Neural cell (in vitro differentiated cells): ENCODE measurements around the gene PDE4D. TPM values are rescaled to one million over a fixed set of nuclear protein-coding genes. Genes with fewer than 3 reads are reported as not detected.

Experiments used
- H2AFZ ChIP-seq: fragments of 200-600, 300-800 bp; sonication (generic), shearing (Covaris generic); 2 replicates; pipeline ENCODE4 v1.6.0; 2014; ENCODE audit warnings: low read depth, mild to moderate bottlenecking, antibody characterized with exemption, low read length, moderate library complexity
- H3F3A ChIP-seq: fragments of 200-600 bp; shearing (Covaris generic); 2 replicates; pipeline ENCODE4 v1.6.1; 2016; ENCODE audit warnings: mild to moderate bottlenecking, moderate library complexity, mixed read lengths, antibody characterized with exemption, low read length; ENCODE audit not compliant: insufficient read depth, poor library complexity, severe bottlenecking
- H3K27ac ChIP-seq: fragments of 200-600, 300-800 bp; sonication (generic), shearing (Covaris generic); 2 replicates; pipeline ENCODE4 v1.5.1; 2014; ENCODE audit warnings: mild to moderate bottlenecking, low read length, moderate library complexity
- H3K27me3 ChIP-seq: fragments of 300-800, 200-600 bp; sonication (generic), shearing (Covaris generic); 2 replicates; pipeline ENCODE4 v1.6.0; 2014; ENCODE audit warnings: mild to moderate bottlenecking, low read depth, low read length, moderate library complexity; ENCODE audit not compliant: insufficient read depth
- H3K36me3 ChIP-seq: fragments of 300-800, 200-600 bp; sonication (generic), shearing (Covaris generic); 2 replicates; pipeline ENCODE4 v1.5.1; 2014; ENCODE audit warnings: mild to moderate bottlenecking, antibody characterized with exemption, low read length, moderate library complexity; ENCODE audit not compliant: insufficient read depth
- H3K4me2 ChIP-seq: fragments of 300-800, 200-600 bp; sonication (generic), shearing (Covaris generic); 2 replicates; pipeline ENCODE4 v1.6.0; 2014; ENCODE audit warnings: mild to moderate bottlenecking, low read length
- H3K4me3 ChIP-seq: fragments of 300-800, 200-600 bp; sonication (generic), shearing (Covaris generic); 2 replicates; pipeline ENCODE4 v1.5.1; 2014; ENCODE audit warnings: mild to moderate bottlenecking, low read length, moderate library complexity
- H3K79me2 ChIP-seq: fragments of 200-600 bp; shearing (Covaris generic); replicated peaks from 2 replicates; pipeline ENCODE4 v1.6.0; 2014; ENCODE audit warnings: mild to moderate bottlenecking, low read length, moderate library complexity; ENCODE audit not compliant: insufficient read depth
- H3K9ac ChIP-seq: fragments of 300-800, 200-600 bp; sonication (generic), shearing (Covaris generic); 2 replicates; pipeline ENCODE4 v1.6.1; 2016; ENCODE audit warnings: mild to moderate bottlenecking, low read length, mixed read lengths
- H3K9me2 ChIP-seq: fragments of 200-600 bp; shearing (Covaris generic); 2 replicates; pipeline ENCODE4 v1.6.1; 2016; ENCODE audit warnings: mild to moderate bottlenecking, low read length, mixed read lengths; ENCODE audit not compliant: insufficient read depth
- H3K9me3 ChIP-seq: fragments of 200-600, 300-800 bp; sonication (generic), shearing (Covaris generic); 2 replicates; pipeline ENCODE4 v1.6.1; 2016; ENCODE audit warnings: mild to moderate bottlenecking, mixed run types, low read length, moderate library complexity, mixed read lengths
- H4K20me1 ChIP-seq: fragments of 200-600 bp; shearing (Covaris generic); 2 replicates; pipeline ENCODE4 v1.6.1; 2016; ENCODE audit warnings: mild to moderate bottlenecking, mixed run types; ENCODE audit not compliant: insufficient read depth
- EP300 ChIP-seq: fragments of 450-650 bp; conservative IDR thresholded peaks from 2 replicates; pipeline ENCODE4 v1.6.1; 2014; ENCODE audit warnings: antibody characterized with exemption, mild to moderate bottlenecking, moderate library complexity; ENCODE audit not compliant: poor library complexity, severe bottlenecking
- EZH2 ChIP-seq: fragments of 200-600, 300-800 bp; shearing (Covaris generic), sonication (generic); IDR thresholded peaks from 2 replicates; pipeline ENCODE4 v1.6.1; 2014; ENCODE audit warnings: antibody characterized with exemption, low read length, borderline replicate concordance, mild to moderate bottlenecking; ENCODE audit not compliant: insufficient read depth, poor library complexity, severe bottlenecking
- MXI1 ChIP-seq: fragments of 450-650 bp; conservative IDR thresholded peaks from 2 replicates; pipeline ENCODE4 v1.6.1; 2014; ENCODE audit warnings: antibody characterized with exemption, mild to moderate bottlenecking; ENCODE audit not compliant: poor library complexity, severe bottlenecking
- POLR2AphosphoS5 ChIP-seq: IDR thresholded peaks from 2 replicates; pipeline ENCODE4 v1.6.1; 2012
- RAD21 ChIP-seq: fragments of 450-650 bp; conservative IDR thresholded peaks from 2 replicates; pipeline ENCODE4 v1.6.1; 2014; ENCODE audit warnings: antibody characterized with exemption, mild to moderate bottlenecking, moderate library complexity
- SMC3 ChIP-seq: fragments of 450-650 bp; conservative IDR thresholded peaks from 2 replicates; pipeline ENCODE4 v1.6.1; 2014; ENCODE audit warnings: antibody characterized with exemption, mild to moderate bottlenecking, moderate library complexity; ENCODE audit not compliant: poor library complexity
- TAF1 ChIP-seq: IDR thresholded peaks from 2 replicates; pipeline ENCODE4 v1.6.1; 2012; ENCODE audit warnings: low read depth
- polyA plus RNA-seq: library from polyadenylated mRNA; depleted of rRNA; stranded (reverse); fragments of >200 nt; gene quantifications from 2 replicates; pipeline ENCODE4 v1.2.3, GENCODE V29; 2014
- TF ChIP-seq, protein P1 (sequence below): IDR thresholded peaks from 2 replicates; pipeline ENCODE4 v1.6.1; 2012; ENCODE audit warnings: borderline replicate concordance
- TF ChIP-seq, protein P2 (sequence below): fragments of 450-650 bp; IDR thresholded peaks from 2 replicates; pipeline ENCODE4 v1.5.1; 2014; ENCODE audit warnings: antibody characterized with exemption, mild to moderate bottlenecking, moderate library complexity; ENCODE audit not compliant: poor library complexity, severe bottlenecking

The PDE4D gene
- polyA plus RNA-seq, 1 donor from 2014 or later, result 42.8 TPM

DNA sequence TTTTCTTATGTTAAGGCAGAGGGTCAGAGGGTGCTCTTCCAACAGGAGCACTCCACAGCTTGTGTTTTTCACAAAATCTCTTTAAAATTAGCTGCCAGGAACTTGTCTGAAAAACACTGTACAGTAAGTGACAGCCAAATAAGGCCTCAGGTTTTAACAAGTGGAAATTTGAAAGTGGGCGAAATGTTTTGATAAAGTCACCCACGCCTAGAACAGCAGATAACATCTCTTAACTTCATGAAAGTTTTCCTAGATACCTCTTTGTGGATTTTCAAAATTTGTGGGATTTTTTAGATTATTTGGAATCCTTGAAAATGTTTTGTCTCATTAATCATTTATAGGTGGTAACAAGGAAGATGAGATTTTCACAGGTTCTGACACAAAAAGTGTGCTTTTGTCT lies 121.3 kb downstream of the PDE4D start:
- Histone ChIP-seq H3K4me3 (no peak overlapping the region), H3K27me3 (peaks cover 18% of the 10 kb centered on the region), H3K9me3 (no peaks in the 10 kb centered on the region), H3F3A (no peaks in the 10 kb centered on the region), H3K36me3 (no peaks in the 10 kb centered on the region), H3K27ac (no peak overlapping the region), H3K79me2 (no peaks in the 10 kb centered on the region), H3K9me2 (no peaks in the 10 kb centered on the region), H3K9ac (no peak overlapping the region), H2AFZ (no peak overlapping the region), H3K4me2 (no peak overlapping the region), H4K20me1 (no peaks in the 10 kb centered on the region)
- TF ChIP-seq SMC3, result no peak
- no peak for TF ChIP-seq RAD21
- TF ChIP-seq, protein P1, sequence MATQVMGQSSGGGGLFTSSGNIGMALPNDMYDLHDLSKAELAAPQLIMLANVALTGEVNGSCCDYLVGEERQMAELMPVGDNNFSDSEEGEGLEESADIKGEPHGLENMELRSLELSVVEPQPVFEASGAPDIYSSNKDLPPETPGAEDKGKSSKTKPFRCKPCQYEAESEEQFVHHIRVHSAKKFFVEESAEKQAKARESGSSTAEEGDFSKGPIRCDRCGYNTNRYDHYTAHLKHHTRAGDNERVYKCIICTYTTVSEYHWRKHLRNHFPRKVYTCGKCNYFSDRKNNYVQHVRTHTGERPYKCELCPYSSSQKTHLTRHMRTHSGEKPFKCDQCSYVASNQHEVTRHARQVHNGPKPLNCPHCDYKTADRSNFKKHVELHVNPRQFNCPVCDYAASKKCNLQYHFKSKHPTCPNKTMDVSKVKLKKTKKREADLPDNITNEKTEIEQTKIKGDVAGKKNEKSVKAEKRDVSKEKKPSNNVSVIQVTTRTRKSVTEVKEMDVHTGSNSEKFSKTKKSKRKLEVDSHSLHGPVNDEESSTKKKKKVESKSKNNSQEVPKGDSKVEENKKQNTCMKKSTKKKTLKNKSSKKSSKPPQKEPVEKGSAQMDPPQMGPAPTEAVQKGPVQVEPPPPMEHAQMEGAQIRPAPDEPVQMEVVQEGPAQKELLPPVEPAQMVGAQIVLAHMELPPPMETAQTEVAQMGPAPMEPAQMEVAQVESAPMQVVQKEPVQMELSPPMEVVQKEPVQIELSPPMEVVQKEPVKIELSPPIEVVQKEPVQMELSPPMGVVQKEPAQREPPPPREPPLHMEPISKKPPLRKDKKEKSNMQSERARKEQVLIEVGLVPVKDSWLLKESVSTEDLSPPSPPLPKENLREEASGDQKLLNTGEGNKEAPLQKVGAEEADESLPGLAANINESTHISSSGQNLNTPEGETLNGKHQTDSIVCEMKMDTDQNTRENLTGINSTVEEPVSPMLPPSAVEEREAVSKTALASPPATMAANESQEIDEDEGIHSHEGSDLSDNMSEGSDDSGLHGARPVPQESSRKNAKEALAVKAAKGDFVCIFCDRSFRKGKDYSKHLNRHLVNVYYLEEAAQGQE, result no peak
- no peak for TF ChIP-seq POLR2AphosphoS5

DNA sequence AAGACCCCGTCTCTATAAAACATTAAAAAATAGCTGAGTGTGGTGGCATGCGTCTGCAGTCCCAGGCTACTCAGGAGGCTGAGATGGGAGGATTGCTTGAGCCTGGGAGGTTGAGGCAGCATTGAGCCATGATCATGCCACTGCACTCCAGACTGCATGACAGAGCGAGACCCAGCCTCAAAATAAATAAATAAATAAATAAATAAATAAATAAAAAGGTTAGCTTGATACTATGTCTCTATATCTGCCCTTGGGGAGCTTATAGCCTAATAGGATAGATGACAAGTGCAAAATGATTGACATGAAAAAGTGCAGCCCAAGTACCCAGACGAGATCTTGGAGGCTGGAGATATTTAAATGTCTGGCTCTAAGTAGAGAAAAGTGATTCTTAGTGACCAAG lies 122.6 kb downstream of the PDE4D start:
- Histone ChIP-seq H3K27me3 (peaks cover 31% of the 10 kb centered on the region), H3K4me2 (no peak overlapping the region), H3F3A (no peaks in the 10 kb centered on the region), H3K9me2 (no peaks in the 10 kb centered on the region), H3K9me3 (no peaks in the 10 kb centered on the region), H4K20me1 (no peaks in the 10 kb centered on the region), H3K27ac (no peak overlapping the region), H2AFZ (no peak overlapping the region), H3K9ac (no peak overlapping the region), H3K4me3 (no peak overlapping the region), H3K36me3 (no peaks in the 10 kb centered on the region), H3K79me2 (no peaks in the 10 kb centered on the region)
- TF ChIP-seq, protein P1, result no peak
- TF ChIP-seq MXI1 (no peak), TAF1 (no peak), EP300 (no peak), POLR2AphosphoS5 (no peak), SMC3 (no peak), EZH2 (no peak), RAD21 (no peak)
- TF ChIP-seq, protein P2, sequence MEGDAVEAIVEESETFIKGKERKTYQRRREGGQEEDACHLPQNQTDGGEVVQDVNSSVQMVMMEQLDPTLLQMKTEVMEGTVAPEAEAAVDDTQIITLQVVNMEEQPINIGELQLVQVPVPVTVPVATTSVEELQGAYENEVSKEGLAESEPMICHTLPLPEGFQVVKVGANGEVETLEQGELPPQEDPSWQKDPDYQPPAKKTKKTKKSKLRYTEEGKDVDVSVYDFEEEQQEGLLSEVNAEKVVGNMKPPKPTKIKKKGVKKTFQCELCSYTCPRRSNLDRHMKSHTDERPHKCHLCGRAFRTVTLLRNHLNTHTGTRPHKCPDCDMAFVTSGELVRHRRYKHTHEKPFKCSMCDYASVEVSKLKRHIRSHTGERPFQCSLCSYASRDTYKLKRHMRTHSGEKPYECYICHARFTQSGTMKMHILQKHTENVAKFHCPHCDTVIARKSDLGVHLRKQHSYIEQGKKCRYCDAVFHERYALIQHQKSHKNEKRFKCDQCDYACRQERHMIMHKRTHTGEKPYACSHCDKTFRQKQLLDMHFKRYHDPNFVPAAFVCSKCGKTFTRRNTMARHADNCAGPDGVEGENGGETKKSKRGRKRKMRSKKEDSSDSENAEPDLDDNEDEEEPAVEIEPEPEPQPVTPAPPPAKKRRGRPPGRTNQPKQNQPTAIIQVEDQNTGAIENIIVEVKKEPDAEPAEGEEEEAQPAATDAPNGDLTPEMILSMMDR, result no peak
